ENCODE measurements around the gene PDZD11.

GRCh38 chrX:70244881-70245280, 44.8 kb downstream of the PDZD11 start:
- TF ChIP-seq TARDBP (IDR thresholded peaks at IDR 0.05) = no peak
- no peak for TF ChIP-seq HDGF (IDR thresholded peaks at IDR 0.05; ENCODE audit: borderline replicate concordance)
- TF ChIP-seq ELF4 (IDR thresholded peaks at IDR 0.05) = no peak
- TF ChIP-seq FOXK2 (IDR thresholded peaks at IDR 0.05) = no peak
- TF ChIP-seq FOXM1 (IDR thresholded peaks at IDR 0.05; ENCODE audit: borderline replicate concordance) = no peak
- no peak for TF ChIP-seq SP1 (IDR thresholded peaks at IDR 0.05)
- no peak for TF ChIP-seq FOXA1 (IDR thresholded peaks at IDR 0.05)
- no peak for TF ChIP-seq ZNF384 (IDR thresholded peaks at IDR 0.05)
- TF ChIP-seq BHLHE40 (IDR thresholded peaks at IDR 0.05; ENCODE audit: borderline replicate concordance) = no peak
- TF ChIP-seq LEF1 (IDR thresholded peaks at IDR 0.05; ENCODE audit: borderline replicate concordance) = no peak
- no peak for TF ChIP-seq SUZ12 (IDR thresholded peaks at IDR 0.05)
